Peyer's patch (tissue), 4 donors: ENCODE measurements around the gene PRKCH. TPM values are rescaled to one million over a fixed set of nuclear protein-coding genes. Genes with fewer than 3 reads are reported as not detected.

Experiments used
- DNase-seq, 3 donors: peaks; one replicate each; pipeline ENCODE4 v3.0.0-alpha.2; 2017 to 2019
- H3K27ac ChIP-seq, 4 donors: fragments of 200-600 bp; sonication (generic); one replicate each; pipeline ENCODE4 v1.5.1; 2016 to 2019
- H3K27me3 ChIP-seq, 2 donors: fragments of 200-600 bp; sonication (generic); one replicate each; pipeline ENCODE4 v1.5.1; 2019
- H3K36me3 ChIP-seq, 3 donors: fragments of 200-600 bp; sonication (generic); one replicate each; pipeline ENCODE4 v1.5.1; 2016 to 2019
- H3K4me1 ChIP-seq, 4 donors: fragments of 200-600 bp; sonication (generic); one replicate each; pipeline ENCODE4 v1.5.1; 2016 to 2019
- H3K4me3 ChIP-seq, 4 donors: fragments of 200-600 bp; sonication (generic); 1 replicate in 3 of 4; 2 replicates in 1 of 4; pipeline ENCODE4 v1.5.1; 2016 to 2019; ENCODE audit warnings: mild to moderate bottlenecking in 1 of 4
- H3K9me3 ChIP-seq, 4 donors: fragments of 200-600 bp; sonication (generic); one replicate each; pipeline ENCODE4 v1.5.1; 2016 to 2019; ENCODE audit warnings: mild to moderate bottlenecking in 1 of 4
- POLR2A ChIP-seq, 2 donors: fragments of 450-650 bp; IDR thresholded peaks; one replicate each; pipeline ENCODE4 v1.5.1; 2017; ENCODE audit warnings: antibody characterized with exemption in 2 of 2, mild to moderate bottlenecking in 2 of 2, moderate library complexity in 2 of 2
- total RNA-seq, 4 donors: library from RNA; depleted of rRNA; stranded (reverse); fragments of >200 nt; gene quantifications; one replicate each; pipeline ENCODE4 v1.1.0, GENCODE V29; 2016
- TF ChIP-seq, protein P1 (sequence below), 6 experiments: fragments of 450-650 bp in 4 of 6; fragments of 200-600 bp in 2 of 6; sonication (generic) in 1 of 6; IDR thresholded peaks; one replicate each; pipeline ENCODE4 v1.5.1; 2017 to 2019; ENCODE audit warnings: antibody characterized with exemption in 6 of 6, mild to moderate bottlenecking in 3 of 6, moderate library complexity in 1 of 6

Gene PRKCH
- total RNA-seq, 4 donors from 2014 or later: 32.5 to 64.2 (median 53.0) TPM

DNA sequence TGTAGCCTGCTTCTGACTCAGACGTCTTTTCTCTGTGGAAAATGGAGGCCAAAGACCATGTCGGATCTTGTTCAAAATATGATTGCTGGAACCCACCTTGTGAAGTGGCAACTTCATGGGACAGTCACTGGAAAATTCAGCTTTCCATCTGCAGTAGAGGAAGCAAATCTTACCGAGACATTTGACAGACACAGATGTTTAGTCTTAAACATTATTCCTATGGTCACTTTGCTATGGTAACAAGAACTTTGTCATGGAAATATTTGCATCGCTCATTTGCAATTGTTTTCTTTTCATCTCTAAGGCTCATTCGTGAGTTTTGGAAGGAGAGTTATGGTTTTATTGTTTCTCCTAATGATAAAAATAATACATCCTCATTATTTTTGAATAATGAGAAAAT, 275.6 kb downstream of the PRKCH start:
- TF ChIP-seq POLR2A (IDR thresholded peaks at IDR 0.05): no peak
- TF ChIP-seq, protein P1, sequence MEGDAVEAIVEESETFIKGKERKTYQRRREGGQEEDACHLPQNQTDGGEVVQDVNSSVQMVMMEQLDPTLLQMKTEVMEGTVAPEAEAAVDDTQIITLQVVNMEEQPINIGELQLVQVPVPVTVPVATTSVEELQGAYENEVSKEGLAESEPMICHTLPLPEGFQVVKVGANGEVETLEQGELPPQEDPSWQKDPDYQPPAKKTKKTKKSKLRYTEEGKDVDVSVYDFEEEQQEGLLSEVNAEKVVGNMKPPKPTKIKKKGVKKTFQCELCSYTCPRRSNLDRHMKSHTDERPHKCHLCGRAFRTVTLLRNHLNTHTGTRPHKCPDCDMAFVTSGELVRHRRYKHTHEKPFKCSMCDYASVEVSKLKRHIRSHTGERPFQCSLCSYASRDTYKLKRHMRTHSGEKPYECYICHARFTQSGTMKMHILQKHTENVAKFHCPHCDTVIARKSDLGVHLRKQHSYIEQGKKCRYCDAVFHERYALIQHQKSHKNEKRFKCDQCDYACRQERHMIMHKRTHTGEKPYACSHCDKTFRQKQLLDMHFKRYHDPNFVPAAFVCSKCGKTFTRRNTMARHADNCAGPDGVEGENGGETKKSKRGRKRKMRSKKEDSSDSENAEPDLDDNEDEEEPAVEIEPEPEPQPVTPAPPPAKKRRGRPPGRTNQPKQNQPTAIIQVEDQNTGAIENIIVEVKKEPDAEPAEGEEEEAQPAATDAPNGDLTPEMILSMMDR (IDR thresholded peaks at IDR 0.05): no peak
- H3K4me1 ChIP-seq: no peaks in the 10 kb centered on the region

DNA sequence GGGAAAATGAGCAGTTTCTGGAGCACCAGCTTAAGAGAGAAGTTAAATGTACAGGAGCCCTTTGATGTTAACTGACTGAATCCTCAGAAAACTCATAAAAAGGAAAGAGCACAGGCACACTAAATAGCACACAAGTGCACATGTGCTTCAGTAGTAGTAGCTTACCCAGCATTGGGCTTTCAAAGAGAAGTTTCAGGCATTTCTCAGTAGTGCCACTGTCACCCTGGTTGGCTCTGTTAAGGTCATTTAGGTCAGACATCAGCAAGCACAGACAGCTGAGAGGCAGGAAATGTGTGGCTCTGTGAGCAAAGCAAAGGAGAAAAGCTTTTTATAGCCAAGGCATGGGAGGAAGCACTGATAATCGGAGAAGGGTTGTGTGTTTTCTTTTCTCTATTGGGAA, 277.6 kb downstream of the PRKCH start:
- H3K4me1 ChIP-seq: peaks cover 0 to 8% (median 0%) of the 10 kb centered on the region in 4 donors
- H3K27me3 ChIP-seq: no peaks in the 10 kb centered on the region
- TF ChIP-seq POLR2A (IDR thresholded peaks at IDR 0.05): no peak
- TF ChIP-seq, protein P1 (IDR thresholded peaks at IDR 0.05): no peak
- H3K36me3 ChIP-seq: no peaks in the 10 kb centered on the region
- no peaks in the 10 kb centered on the region for H3K9me3 ChIP-seq
- no peak overlapping the region for H3K27ac ChIP-seq
- no peak for DNase-seq
- H3K4me3 ChIP-seq: no peak overlapping the region

More for the DNA sequence above, 275.6 kb downstream of the PRKCH start:
- H3K27ac ChIP-seq: no peak overlapping the region
- DNase-seq: no peak
- H3K9me3 ChIP-seq: no peaks in the 10 kb centered on the region
- no peak overlapping the region for H3K4me3 ChIP-seq
- H3K36me3 ChIP-seq: no peaks in the 10 kb centered on the region
- no peaks in the 10 kb centered on the region for H3K27me3 ChIP-seq

DNA sequence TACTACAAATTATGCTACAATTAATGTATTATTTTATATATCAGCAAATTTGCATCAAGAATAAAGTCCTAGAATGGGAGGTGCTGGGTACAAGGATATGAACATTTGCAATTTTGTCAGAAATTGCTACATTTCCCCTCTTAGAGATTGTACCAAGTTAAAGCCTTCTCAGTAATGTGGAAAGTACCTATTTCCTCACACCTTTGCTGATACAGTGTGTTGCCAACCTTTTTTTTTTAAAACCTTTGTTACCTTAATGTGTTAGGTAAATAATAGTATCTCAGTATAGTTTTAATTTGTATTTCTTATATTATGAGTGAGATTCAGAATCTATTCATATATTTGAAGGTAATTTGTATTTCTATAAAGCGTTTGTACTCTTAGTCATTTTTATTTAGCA, 278.6 kb downstream of the PRKCH start:
- Histone ChIP-seq H3K4me3 (no peak overlapping the region), H3K4me1 (peaks cover 0 to 8% (median 0%) of the 10 kb centered on the region in 4 donors), H3K36me3 (no peaks in the 10 kb centered on the region), H3K27ac (no peak overlapping the region), H3K27me3 (no peaks in the 10 kb centered on the region), H3K9me3 (no peaks in the 10 kb centered on the region)
- no peak for DNase-seq
- no peak for TF ChIP-seq POLR2A (IDR thresholded peaks at IDR 0.05)
- TF ChIP-seq, protein P1 (IDR thresholded peaks at IDR 0.05): no peak

Other genes starting within 250 kb of the PRKCH start
- gene TMEM30B, start 40.2 kb upstream of the PRKCH start, total RNA-seq: 100 to 1,000 TPM in 1 of 4 donors, 10 to 100 TPM in 2, 1 to 10 TPM in 1; 6.6 to 128 (median 81.9) TPM